ENCODE results near the gene ACTRT2.
A peak's percentile ranks its signal among the peaks of the same experiment; 100 is the strongest.

The ACTRT2 gene

GRCh38 chr1:3003039-3003940 lies 18.0 kb upstream of the ACTRT2 start:
- H3K9me3 Mint-ChIP-seq, result peaks cover 0 to 3% of the 10 kb centered on the region in 2 donors
- no peaks in the 10 kb centered on the region for H3K36me3 Mint-ChIP-seq (ENCODE audit: insufficient read depth)
- H3K4me1 Mint-ChIP-seq (ENCODE audit: low read depth in 2 of 2), result no peaks in the 10 kb centered on the region
- H3K27ac Mint-ChIP-seq, result no peak overlapping the region
- no peak overlapping the region for H3K4me3 Mint-ChIP-seq
- ATAC-seq (replicated peaks) (no peak), DNase-seq (no peak)
- H3K27me3 Mint-ChIP-seq, result peaks cover 34 to 80% of the 10 kb centered on the region in 2 donors

- no peak for DNase-seq
- Mint-ChIP-seq H3K36me3 (ENCODE audit: insufficient read depth) (no peaks in the 10 kb centered on the region), H3K27ac (no peak overlapping the region), H3K4me3 (no peak overlapping the region), H3K9me3 (peaks cover 0 to 6% of the 10 kb centered on the region in 2 donors), H3K4me1 (ENCODE audit: low read depth in 2 of 2) (no peaks in the 10 kb centered on the region), H3K27me3 (peaks cover 29 to 80% of the 10 kb centered on the region in 2 donors)
- no peak for ATAC-seq (replicated peaks)
These were observed 17.4 kb upstream of the ACTRT2 start for GRCh38 chr1:3003941-3004270.

- ATAC-seq (replicated peaks) (no peak), DNase-seq (no peak)
- no peaks in the 10 kb centered on the region for H3K36me3 Mint-ChIP-seq (ENCODE audit: insufficient read depth)
- H3K4me3 Mint-ChIP-seq, result no peak overlapping the region
- H3K27me3 Mint-ChIP-seq, result peaks cover 28 to 82% of the 10 kb centered on the region in 2 donors
- H3K4me1 Mint-ChIP-seq (ENCODE audit: low read depth in 2 of 2), result no peaks in the 10 kb centered on the region
- H3K9me3 Mint-ChIP-seq, result peaks cover 0 to 6% of the 10 kb centered on the region in 2 donors
- no peak overlapping the region for H3K27ac Mint-ChIP-seq
These were observed 16.7 kb upstream of the ACTRT2 start for GRCh38 chr1:3004285-3005205.

GRCh38 chr1:3005771-3006170 lies 15.5 kb upstream of the ACTRT2 start:
- Mint-ChIP-seq H3K4me1 (ENCODE audit: low read depth in 2 of 2) (no peaks in the 10 kb centered on the region), H3K9me3 (peaks cover 0 to 6% of the 10 kb centered on the region in 2 donors), H3K36me3 (ENCODE audit: insufficient read depth) (no peaks in the 10 kb centered on the region), H3K27ac (no peak overlapping the region), H3K27me3 (peaks cover 16 to 74% of the 10 kb centered on the region in 2 donors), H3K4me3 (no peak overlapping the region)
- no peak for ATAC-seq (replicated peaks)
- no peak for DNase-seq

GRCh38 chr1:3007298-3008147 lies 13.7 kb upstream of the ACTRT2 start:
- peaks cover 0 to 6% of the 10 kb centered on the region in 2 donors for H3K9me3 Mint-ChIP-seq
- H3K27me3 Mint-ChIP-seq, result peaks cover 14 to 68% of the 10 kb centered on the region in 2 donors
- H3K36me3 Mint-ChIP-seq (ENCODE audit: insufficient read depth), result no peaks in the 10 kb centered on the region
- no peak for ATAC-seq (replicated peaks)
- no peaks in the 10 kb centered on the region for H3K4me1 Mint-ChIP-seq (ENCODE audit: low read depth in 2 of 2)
- DNase-seq, result no peak
- H3K4me3 Mint-ChIP-seq, result no peak overlapping the region
- H3K27ac Mint-ChIP-seq, result no peak overlapping the region

GRCh38 chr1:3009021-3009420 lies 12.2 kb upstream of the ACTRT2 start:
- ATAC-seq (replicated peaks) (no peak), DNase-seq (no peak)
- no peak overlapping the region for H3K27ac Mint-ChIP-seq
- no peaks in the 10 kb centered on the region for H3K36me3 Mint-ChIP-seq (ENCODE audit: insufficient read depth)
- H3K4me3 Mint-ChIP-seq, result no peak overlapping the region
- H3K27me3 Mint-ChIP-seq, result peaks cover 22 to 67% of the 10 kb centered on the region in 2 donors
- peaks cover 0 to 4% of the 10 kb centered on the region in 2 donors for H3K4me1 Mint-ChIP-seq (ENCODE audit: low read depth in 2 of 2)
- H3K9me3 Mint-ChIP-seq, result peaks cover 0 to 6% of the 10 kb centered on the region in 2 donors

GRCh38 chr1:3009556-3009955 lies 11.7 kb upstream of the ACTRT2 start:
- Mint-ChIP-seq H3K27me3 (peaks cover 25 to 68% of the 10 kb centered on the region in 2 donors), H3K9me3 (peaks cover 0 to 6% of the 10 kb centered on the region in 2 donors), H3K36me3 (ENCODE audit: insufficient read depth) (no peaks in the 10 kb centered on the region), H3K4me1 (ENCODE audit: low read depth in 2 of 2) (peaks cover 0 to 4% of the 10 kb centered on the region in 2 donors), H3K4me3 (no peak overlapping the region), H3K27ac (no peak overlapping the region)
- ATAC-seq (replicated peaks) (no peak), DNase-seq (no peak)

GRCh38 chr1:3011127-3011526 lies 10.1 kb upstream of the ACTRT2 start:
- no peak for DNase-seq
- Mint-ChIP-seq H3K4me3 (no peak overlapping the region), H3K36me3 (ENCODE audit: insufficient read depth) (no peaks in the 10 kb centered on the region), H3K9me3 (peaks cover 0 to 6% of the 10 kb centered on the region in 2 donors), H3K27me3 (peaks cover 15 to 67% of the 10 kb centered on the region in 2 donors), H3K4me1 (ENCODE audit: low read depth in 2 of 2) (peaks cover 0 to 4% of the 10 kb centered on the region in 2 donors), H3K27ac (no peak overlapping the region)
- no peak for ATAC-seq (replicated peaks)

GRCh38 chr1:3011631-3012455 lies 9.4 kb upstream of the ACTRT2 start:
- H3K4me3 Mint-ChIP-seq, result no peak overlapping the region
- H3K36me3 Mint-ChIP-seq (ENCODE audit: insufficient read depth), result no peaks in the 10 kb centered on the region
- ATAC-seq (replicated peaks), result no peak
- peaks cover 0 to 4% of the 10 kb centered on the region in 2 donors for H3K4me1 Mint-ChIP-seq (ENCODE audit: low read depth in 2 of 2)
- peaks cover 15 to 67% of the 10 kb centered on the region in 2 donors for H3K27me3 Mint-ChIP-seq
- DNase-seq, result no peak
- H3K27ac Mint-ChIP-seq, result no peak overlapping the region
- H3K9me3 Mint-ChIP-seq, result peaks cover 0 to 2% of the 10 kb centered on the region in 2 donors

GRCh38 chr1:3012456-3013291 lies 8.6 kb upstream of the ACTRT2 start:
- H3K36me3 Mint-ChIP-seq (ENCODE audit: insufficient read depth), result no peaks in the 10 kb centered on the region
- H3K4me1 Mint-ChIP-seq (ENCODE audit: low read depth in 2 of 2), result peaks cover 0 to 4% of the 10 kb centered on the region in 2 donors
- no peak overlapping the region for H3K4me3 Mint-ChIP-seq
- ATAC-seq (replicated peaks) (no peak), DNase-seq (peak; percentile 13 to 21 (median 17))
- peaks cover 0 to 2% of the 10 kb centered on the region in 2 donors for H3K9me3 Mint-ChIP-seq
- no peak overlapping the region for H3K27ac Mint-ChIP-seq
- H3K27me3 Mint-ChIP-seq, result peaks cover 15 to 63% of the 10 kb centered on the region in 2 donors

- Mint-ChIP-seq H3K27me3 (peaks cover 15 to 55% of the 10 kb centered on the region in 2 donors), H3K4me3 (no peak overlapping the region), H3K4me1 (ENCODE audit: low read depth in 2 of 2) (peaks cover 0 to 4% of the 10 kb centered on the region in 2 donors), H3K9me3 (peaks cover 0 to under 1% of the 10 kb centered on the region in 2 donors), H3K27ac (no peak overlapping the region), H3K36me3 (ENCODE audit: insufficient read depth) (no peaks in the 10 kb centered on the region)
- no peak for DNase-seq
- ATAC-seq (replicated peaks), result no peak
These were observed 7.8 kb upstream of the ACTRT2 start for GRCh38 chr1:3013371-3014049.

Data from effector memory CD8-positive, alpha-beta T cell (primary cell).